ENCODE measurements around the gene KRT40. TPM values are rescaled to one million over a fixed set of nuclear protein-coding genes. Genes with fewer than 3 reads are reported as not detected.

KRT40 gene
- total RNA-seq, 1 experiment from 2014 or later = not detected

- Histone ChIP-seq H3K27me3 (ENCODE audit: control insufficient read depth, insufficient read depth, low read length) (no peaks in the 10 kb centered on the region; the same call in 1 of the 2 replicates), H3K4me3 (ENCODE audit: low read depth in 2 of 2, low read length in 2 of 2) (no peak overlapping the region), H3K4me1 (ENCODE audit: control insufficient read depth, insufficient read depth, low read length) (no peaks in the 10 kb centered on the region), H3K9me3 (ENCODE audit: control insufficient read depth, insufficient read depth, low read depth, low read length) (no peaks in the 10 kb centered on the region), H3K36me3 (ENCODE audit: control insufficient read depth, insufficient read depth, low read length) (no peaks in the 10 kb centered on the region), H3K27ac (ENCODE audit: low read length) (no peak overlapping the region)
- ChIA-PET POLR2A (no interaction called here), CTCF (no interaction called here)
- DNase-seq (ENCODE audit: low read depth, low spot score) (no peak), ATAC-seq (no peak)
- BruUV-seq (replicated peaks) = no TSS peak
- in situ Hi-C loops (cut with HindIII; ENCODE audit: low pct_unique_long_range_greater_than_20kb, low sequenced_read_pairs) = no loop called here
- intact Hi-C loops (cut with micrococcal nuclease; ENCODE audit: unreplicated experiment) = no loop called here
- TF ChIP-seq SIN3A (IDR thresholded peaks at IDR 0.05; ENCODE audit: borderline replicate concordance, insufficient read depth, low read depth, low read length) (no peak), POLR2AphosphoS5 (IDR thresholded peaks at IDR 0.05; ENCODE audit: low read depth, low read length) (no peak), REST (IDR thresholded peaks at IDR 0.05; ENCODE audit: insufficient read depth in 1 of 2, low read depth in 2 of 2, low read length in 1 of 2) (no peak), CTCF (IDR thresholded peaks at IDR 0.05) (no peak), TCF7L2 (IDR thresholded peaks at IDR 0.05; ENCODE audit: low read depth, low read length) (no peak)
Observed at GRCh38 chr17:41015454-41015853, 31.3 kb upstream of the KRT40 start.

- Histone ChIP-seq H3K4me1 (ENCODE audit: control insufficient read depth, insufficient read depth, low read length) (no peaks in the 10 kb centered on the region), H3K9me3 (ENCODE audit: control insufficient read depth, insufficient read depth, low read depth, low read length) (no peaks in the 10 kb centered on the region), H3K4me3 (ENCODE audit: low read depth in 2 of 2, low read length in 2 of 2) (no peak overlapping the region), H3K27ac (ENCODE audit: low read length) (no peak overlapping the region), H3K27me3 (ENCODE audit: control insufficient read depth, insufficient read depth, low read length) (no peaks in the 10 kb centered on the region; the same call in 1 of the 2 replicates), H3K36me3 (ENCODE audit: control insufficient read depth, insufficient read depth, low read length) (no peaks in the 10 kb centered on the region)
- POLR2A ChIA-PET = no interaction called here
- no TSS peak for BruUV-seq (replicated peaks)
- DNase-seq (ENCODE audit: low read depth, low spot score) (no peak), ATAC-seq (no peak)
- CTCF ChIA-PET = no interaction called here
- intact Hi-C loops (cut with micrococcal nuclease; ENCODE audit: unreplicated experiment) = no loop called here
- in situ Hi-C loops (cut with HindIII; ENCODE audit: low pct_unique_long_range_greater_than_20kb, low sequenced_read_pairs) = no loop called here
- TF ChIP-seq CTCF (IDR thresholded peaks at IDR 0.05) = no peak
- no peak for TF ChIP-seq SIN3A (IDR thresholded peaks at IDR 0.05; ENCODE audit: borderline replicate concordance, insufficient read depth, low read depth, low read length)
- no peak for TF ChIP-seq TCF7L2 (IDR thresholded peaks at IDR 0.05; ENCODE audit: low read depth, low read length)
- no peak for TF ChIP-seq REST (IDR thresholded peaks at IDR 0.05; ENCODE audit: insufficient read depth in 1 of 2, low read depth in 2 of 2, low read length in 1 of 2)
- TF ChIP-seq POLR2AphosphoS5 (IDR thresholded peaks at IDR 0.05; ENCODE audit: low read depth, low read length) = no peak
Observed at GRCh38 chr17:41013606-41014005, 29.5 kb upstream of the KRT40 start.
